GM10248 (cell line): ENCODE measurements around the gene NTM.

ENCODE experiments used
- CTCF ChIA-PET: fragments of 300-600 bp; sonication (Branson Sonifier 250); formaldehyde crosslinking; extraction: SDS; loops from one replicate; lab custom pipeline; 2021; ENCODE audit warnings: antibody characterized with exemption; lab: Yijun Ruan, JAX
- POLR2A ChIA-PET: fragments of 350-650 bp; sonication (Branson Sonifier 250); formaldehyde crosslinking; extraction: SDS; loops from one replicate; lab custom pipeline; 2020; ENCODE audit warnings: antibody characterized with exemption; lab: Yijun Ruan, JAX
- DNase-seq: peaks from one replicate; pipeline ENCODE4 v3.0.0; 2012; ENCODE audit errors: extremely low spot score
- TF ChIP-seq, protein P1 (sequence below): IDR thresholded peaks from 2 replicates; pipeline ENCODE4 v1.5.1; 2012; ENCODE audit warnings: mild to moderate bottlenecking, low read depth; ENCODE audit errors: extremely low read depth, missing control alignments, control extremely low read depth

NTM gene

DNA sequence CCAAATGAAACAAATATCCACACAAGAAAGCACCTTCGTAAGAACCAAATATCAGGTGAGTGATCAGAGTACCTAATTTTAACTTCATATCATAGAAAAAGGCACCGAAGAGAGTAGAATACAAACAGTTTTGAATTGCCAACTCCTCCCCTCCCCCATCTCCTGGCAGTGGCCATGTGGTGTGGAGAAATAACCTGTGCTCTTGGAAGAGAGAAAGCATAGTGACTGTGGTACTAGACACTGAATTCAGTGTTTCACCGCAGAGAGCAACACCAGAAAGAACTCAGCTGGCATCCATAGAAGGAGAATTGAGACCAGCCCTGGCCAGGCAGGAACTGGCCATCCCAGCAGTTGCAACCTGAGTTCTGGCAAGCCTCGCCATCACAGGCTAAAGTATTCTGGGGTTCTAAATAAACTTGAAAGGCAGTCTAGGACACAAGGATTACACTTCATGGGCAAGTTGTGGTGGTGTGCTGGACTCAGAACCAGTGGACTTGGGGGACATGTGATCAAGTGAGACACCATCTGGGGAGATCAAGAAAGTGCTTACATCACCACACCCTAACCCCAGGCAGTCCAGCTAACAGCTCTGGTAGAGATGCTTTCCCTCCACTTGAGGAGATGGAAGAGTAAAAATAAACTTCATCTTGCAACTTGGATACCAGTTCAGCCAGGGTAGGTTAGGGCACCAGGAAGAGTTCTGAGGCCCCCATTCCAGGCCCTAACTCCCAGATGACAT is 1003.2 kb downstream of the NTM start:
- TF ChIP-seq, protein P1, sequence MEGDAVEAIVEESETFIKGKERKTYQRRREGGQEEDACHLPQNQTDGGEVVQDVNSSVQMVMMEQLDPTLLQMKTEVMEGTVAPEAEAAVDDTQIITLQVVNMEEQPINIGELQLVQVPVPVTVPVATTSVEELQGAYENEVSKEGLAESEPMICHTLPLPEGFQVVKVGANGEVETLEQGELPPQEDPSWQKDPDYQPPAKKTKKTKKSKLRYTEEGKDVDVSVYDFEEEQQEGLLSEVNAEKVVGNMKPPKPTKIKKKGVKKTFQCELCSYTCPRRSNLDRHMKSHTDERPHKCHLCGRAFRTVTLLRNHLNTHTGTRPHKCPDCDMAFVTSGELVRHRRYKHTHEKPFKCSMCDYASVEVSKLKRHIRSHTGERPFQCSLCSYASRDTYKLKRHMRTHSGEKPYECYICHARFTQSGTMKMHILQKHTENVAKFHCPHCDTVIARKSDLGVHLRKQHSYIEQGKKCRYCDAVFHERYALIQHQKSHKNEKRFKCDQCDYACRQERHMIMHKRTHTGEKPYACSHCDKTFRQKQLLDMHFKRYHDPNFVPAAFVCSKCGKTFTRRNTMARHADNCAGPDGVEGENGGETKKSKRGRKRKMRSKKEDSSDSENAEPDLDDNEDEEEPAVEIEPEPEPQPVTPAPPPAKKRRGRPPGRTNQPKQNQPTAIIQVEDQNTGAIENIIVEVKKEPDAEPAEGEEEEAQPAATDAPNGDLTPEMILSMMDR: no peak
- ChIA-PET POLR2A (no interaction called here), CTCF (interaction anchor here (0.8 kb wide), 1 partner anchor 59 kb away, joined by 3 read pairs; no protein-coding TSS in a partner anchor)
- DNase-seq: no peak

DNA sequence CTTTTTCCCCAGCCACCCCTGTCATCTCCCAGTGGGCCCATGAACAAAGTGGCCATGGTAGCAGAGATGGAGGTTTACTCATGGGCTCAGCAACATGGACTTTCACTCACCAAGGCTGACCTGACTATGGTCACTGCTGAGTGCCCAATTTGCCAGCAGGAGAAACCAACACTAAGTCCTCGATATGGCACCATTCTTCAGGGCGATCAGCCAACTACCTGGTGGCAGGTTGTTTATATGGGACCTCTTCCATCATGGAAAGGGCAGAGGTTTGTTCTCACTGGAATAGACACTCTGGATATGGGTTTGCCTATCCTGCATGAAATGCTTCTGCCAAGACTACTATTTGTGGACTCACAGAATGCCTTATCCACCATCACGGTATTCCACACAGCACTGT is 1009.1 kb downstream of the NTM start:
- TF ChIP-seq, protein P1: no peak
- ChIA-PET CTCF (no interaction called here), POLR2A (no interaction called here)

More for the DNA sequence above, 1009.1 kb downstream of the NTM start:
- DNase-seq: no peak
